WTC11 (cell line): ENCODE data around the gene FAM89B. TPM values are rescaled to one million over a fixed set of nuclear protein-coding genes. Genes with fewer than 3 reads are reported as not detected.

Experiments
- ATAC-seq: fragments of 200-7000 bp; cut with Tn5 transposase; 2 replicates; pipeline ENCODE4 v1.10.0; 2021; ENCODE audit warnings: mild to moderate bottlenecking, moderate library complexity
- CTCF ChIA-PET: fragments of 300-600 bp; sonication (Branson Sonifier 250); formaldehyde crosslinking; loops from one replicate; lab custom pipeline; 2021; ENCODE audit warnings: antibody characterized with exemption; lab: Charles Lee
- POLR2A ChIA-PET: fragments of 350-600 bp; sonication (Branson Sonifier 250); formaldehyde crosslinking; loops from one replicate; lab custom pipeline; 2021; ENCODE audit warnings: antibody characterized with exemption; lab: Charles Lee
- DNase-seq: peaks from one replicate; pipeline ENCODE4 v3.0.0; 2021; ENCODE audit warnings: low spot score
- H3K27ac Mint-ChIP-seq: 2 replicates; pipeline ENCODE4 v1.8.0; 2021; ENCODE audit warnings: mixed read lengths
- H3K27me3 Mint-ChIP-seq: 2 replicates; pipeline ENCODE4 v1.8.0; 2021; ENCODE audit warnings: low read depth, mild to moderate bottlenecking, moderate library complexity, mixed read lengths
- H3K36me3 Mint-ChIP-seq: 2 replicates; pipeline ENCODE4 v1.8.0; 2021; ENCODE audit warnings: mixed read lengths
- H3K4me1 Mint-ChIP-seq: 2 replicates; pipeline ENCODE4 v1.8.0; 2022; ENCODE audit warnings: mixed read lengths
- H3K4me3 Mint-ChIP-seq: 2 replicates; pipeline ENCODE4 v1.8.0; 2021; ENCODE audit warnings: mild to moderate bottlenecking, moderate library complexity, mixed read lengths
- H3K9me3 Mint-ChIP-seq: 2 replicates; pipeline ENCODE4 v1.8.0; 2021; ENCODE audit warnings: mixed read lengths
- CREB1 ChIP-seq: sonication (generic); formaldehyde crosslinking; IDR thresholded peaks from 2 replicates; pipeline ENCODE4 v1.8.0; 2023; ENCODE audit warnings: mild to moderate bottlenecking, missing genetic modification reagents
- CREM ChIP-seq: sonication (generic); formaldehyde crosslinking; IDR thresholded peaks from 2 replicates; pipeline ENCODE4 v1.8.1; 2022; ENCODE audit warnings: mild to moderate bottlenecking, missing genetic modification reagents, moderate library complexity
- HMGA2 ChIP-seq: fragments of 250-450 bp; sonication (Bioruptor Pico); IDR thresholded peaks from 2 replicates; pipeline ENCODE4 v1.4.0; 2021; ENCODE audit warnings: mild to moderate bottlenecking, moderate library complexity
- KAT7 ChIP-seq: sonication (generic); formaldehyde crosslinking; IDR thresholded peaks from 2 replicates; pipeline ENCODE4 v1.8.1; 2023; ENCODE audit warnings: missing genetic modification reagents, mild to moderate bottlenecking, borderline replicate concordance
- NFATC4 ChIP-seq: fragments of 250-450 bp; sonication (Bioruptor Pico); IDR thresholded peaks from 2 replicates; pipeline ENCODE4 v1.9.0; 2021; ENCODE audit warnings: mild to moderate bottlenecking
- OVOL2 ChIP-seq: fragments of 250-450 bp; sonication (Bioruptor Pico); IDR thresholded peaks from 2 replicates; pipeline ENCODE4 v1.9.0; 2021; ENCODE audit warnings: mild to moderate bottlenecking, borderline replicate concordance
- TCF7 ChIP-seq: sonication (generic); formaldehyde crosslinking; IDR thresholded peaks from 2 replicates; pipeline ENCODE4 v1.8.0; 2022; ENCODE audit warnings: mild to moderate bottlenecking, low read depth, missing genetic modification reagents, moderate library complexity
- TEAD1 ChIP-seq: sonication (generic); formaldehyde crosslinking; IDR thresholded peaks from 2 replicates; pipeline ENCODE4 v1.8.0; 2022; ENCODE audit warnings: mild to moderate bottlenecking, missing genetic modification reagents
- ZNF219 ChIP-seq: sonication (generic); formaldehyde crosslinking; IDR thresholded peaks from 2 replicates; pipeline ENCODE4 v1.8.0; 2023; ENCODE audit warnings: missing genetic modification reagents, mild to moderate bottlenecking, borderline replicate concordance
- total RNA-seq: library from RNA; stranded (reverse); gene quantifications from 3 replicates; pipeline ENCODE4 v1.2.3, GENCODE V29; 2021
- TF ChIP-seq, protein P1 (sequence below): sonication (generic); formaldehyde crosslinking; IDR thresholded peaks from 2 replicates; pipeline ENCODE4 v1.8.1; 2023; ENCODE audit warnings: mild to moderate bottlenecking, missing genetic modification reagents, moderate library complexity
- TF ChIP-seq, protein P2 (sequence below): sonication (generic); formaldehyde crosslinking; IDR thresholded peaks from 2 replicates; pipeline ENCODE4 v1.8.1; 2022; ENCODE audit warnings: low read depth, missing genetic modification reagents, borderline replicate concordance
- TF ChIP-seq, protein P3 (sequence below): fragments of 250-450 bp; sonication (Bioruptor Pico); IDR thresholded peaks from 2 replicates; pipeline ENCODE4 v1.9.0; 2021; ENCODE audit warnings: moderate library complexity, mild to moderate bottlenecking, inconsistent platforms, borderline replicate concordance
- TF ChIP-seq, protein P4 (sequence below): sonication (generic); formaldehyde crosslinking; IDR thresholded peaks from 2 replicates; pipeline ENCODE4 v1.8.1; 2023; ENCODE audit warnings: mild to moderate bottlenecking, missing genetic modification reagents, borderline replicate concordance
- TF ChIP-seq, protein P5 (sequence below): sonication (generic); formaldehyde crosslinking; IDR thresholded peaks from 2 replicates; pipeline ENCODE4 v1.8.0; 2022; ENCODE audit warnings: mild to moderate bottlenecking, missing genetic modification reagents

FAM89B gene
- total RNA-seq, 1 experiment from 2014 or later = 13.3 TPM

DNA sequence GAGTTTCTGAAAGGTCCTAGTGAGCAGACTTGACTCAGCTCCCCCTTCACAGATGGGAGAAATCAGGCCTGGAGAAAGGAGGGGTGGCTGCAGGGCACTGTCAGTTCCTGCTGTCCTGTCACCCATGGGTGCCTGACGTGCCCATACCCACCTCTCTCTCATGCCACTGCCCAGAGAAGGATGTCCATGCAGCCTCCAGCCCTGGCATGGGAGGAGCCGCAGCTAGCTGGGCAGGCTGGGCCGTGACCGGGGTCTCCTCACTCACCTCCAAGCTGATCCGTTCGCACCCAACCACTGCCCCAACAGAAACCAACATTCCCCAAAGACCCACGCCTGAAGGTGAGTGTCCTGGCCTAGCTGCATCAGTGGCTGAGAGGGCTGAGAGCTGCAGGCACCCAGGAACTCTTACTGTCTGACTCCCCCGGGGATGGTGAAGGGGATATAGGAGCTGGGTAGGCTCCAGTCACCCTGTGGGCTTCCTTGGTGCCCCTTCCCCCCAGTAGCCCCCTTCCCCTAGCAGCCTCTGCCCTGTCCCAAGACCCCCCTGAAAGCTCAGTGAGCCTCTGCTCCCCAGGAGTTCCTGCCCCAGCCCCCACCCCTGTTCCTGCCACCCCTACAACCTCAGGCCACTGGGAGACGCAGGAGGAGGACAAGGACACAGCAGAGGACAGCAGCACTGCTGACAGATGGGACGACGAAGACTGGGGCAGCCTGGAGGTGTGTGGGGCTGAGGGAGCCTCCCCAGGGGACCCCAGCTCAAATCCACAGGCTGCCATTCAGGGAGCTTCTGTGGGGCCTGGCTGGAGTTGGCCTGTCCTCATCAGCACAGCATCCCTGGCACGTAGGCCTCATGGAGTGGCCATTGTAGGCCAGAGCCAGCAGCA lies 35.7 kb upstream of the FAM89B start:
- ChIA-PET CTCF (interaction anchor here (1.5 to 1.8 kb wide), 2 partner anchors 15 to 33 kb away, joined by 4 read pairs; partner anchors contain the start of gene ZNRD2), POLR2A (no interaction called here)
- no peak for TF ChIP-seq CREM (CRISPR knock-in tag)
- H3K4me3 Mint-ChIP-seq = no peak overlapping the region
- H3K36me3 Mint-ChIP-seq = peaks cover 8% of the 10 kb centered on the region
- H3K4me1 Mint-ChIP-seq = peaks cover 2% of the 10 kb centered on the region
- ATAC-seq (no peak), DNase-seq (no peak)
- peaks cover 21% of the 10 kb centered on the region for H3K27me3 Mint-ChIP-seq
- no peak overlapping the region for H3K27ac Mint-ChIP-seq
- no peaks in the 10 kb centered on the region for H3K9me3 Mint-ChIP-seq

DNA sequence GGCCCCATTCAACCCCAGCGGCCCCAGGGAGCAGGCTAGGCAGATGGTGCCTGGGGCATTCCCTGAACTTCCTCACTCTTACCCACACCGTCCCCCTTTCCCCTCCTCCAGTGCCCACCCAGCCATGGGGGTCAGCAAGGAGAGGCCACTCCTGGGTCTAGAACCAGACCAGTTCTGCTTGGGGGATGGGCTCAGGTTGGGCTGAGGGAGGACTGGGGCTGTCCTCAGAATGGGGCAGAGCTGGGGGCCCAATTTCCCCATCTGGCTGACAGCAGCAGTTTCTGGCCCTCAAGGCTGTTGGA lies 35.1 kb upstream of the FAM89B start:
- no peak overlapping the region for H3K4me3 Mint-ChIP-seq
- no peaks in the 10 kb centered on the region for H3K9me3 Mint-ChIP-seq
- H3K4me1 Mint-ChIP-seq = peaks cover 2% of the 10 kb centered on the region
- no peak overlapping the region for H3K27ac Mint-ChIP-seq
- no peak for ATAC-seq
- DNase-seq = no peak
- TF ChIP-seq CREB1 (CRISPR knock-in tag) (no peak), HMGA2 (CRISPR knock-in tag) (no peak), TEAD1 (no peak), NFATC4 (no peak), OVOL2 (CRISPR knock-in tag) (no peak), KAT7 (CRISPR knock-in tag) (no peak), TCF7 (CRISPR knock-in tag) (no peak), ZNF219 (CRISPR knock-in tag) (no peak)
- TF ChIP-seq, protein P1, sequence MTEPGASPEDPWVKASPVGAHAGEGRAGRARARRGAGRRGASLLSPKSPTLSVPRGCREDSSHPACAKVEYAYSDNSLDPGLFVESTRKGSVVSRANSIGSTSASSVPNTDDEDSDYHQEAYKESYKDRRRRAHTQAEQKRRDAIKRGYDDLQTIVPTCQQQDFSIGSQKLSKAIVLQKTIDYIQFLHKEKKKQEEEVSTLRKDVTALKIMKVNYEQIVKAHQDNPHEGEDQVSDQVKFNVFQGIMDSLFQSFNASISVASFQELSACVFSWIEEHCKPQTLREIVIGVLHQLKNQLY = no peak
- TF ChIP-seq, protein P2, sequence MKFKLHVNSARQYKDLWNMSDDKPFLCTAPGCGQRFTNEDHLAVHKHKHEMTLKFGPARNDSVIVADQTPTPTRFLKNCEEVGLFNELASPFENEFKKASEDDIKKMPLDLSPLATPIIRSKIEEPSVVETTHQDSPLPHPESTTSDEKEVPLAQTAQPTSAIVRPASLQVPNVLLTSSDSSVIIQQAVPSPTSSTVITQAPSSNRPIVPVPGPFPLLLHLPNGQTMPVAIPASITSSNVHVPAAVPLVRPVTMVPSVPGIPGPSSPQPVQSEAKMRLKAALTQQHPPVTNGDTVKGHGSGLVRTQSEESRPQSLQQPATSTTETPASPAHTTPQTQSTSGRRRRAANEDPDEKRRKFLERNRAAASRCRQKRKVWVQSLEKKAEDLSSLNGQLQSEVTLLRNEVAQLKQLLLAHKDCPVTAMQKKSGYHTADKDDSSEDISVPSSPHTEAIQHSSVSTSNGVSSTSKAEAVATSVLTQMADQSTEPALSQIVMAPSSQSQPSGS = no peak
- TF ChIP-seq, protein P3, sequence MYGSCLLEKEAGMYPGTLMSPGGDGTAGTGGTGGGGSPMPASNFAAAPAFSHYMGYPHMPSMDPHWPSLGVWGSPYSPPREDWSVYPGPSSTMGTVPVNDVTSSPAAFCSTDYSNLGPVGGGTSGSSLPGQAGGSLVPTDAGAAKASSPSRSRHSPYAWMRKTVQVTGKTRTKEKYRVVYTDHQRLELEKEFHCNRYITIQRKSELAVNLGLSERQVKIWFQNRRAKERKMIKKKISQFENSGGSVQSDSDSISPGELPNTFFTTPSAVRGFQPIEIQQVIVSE (CRISPR knock-in tag) = no peak
- TF ChIP-seq, protein P4, sequence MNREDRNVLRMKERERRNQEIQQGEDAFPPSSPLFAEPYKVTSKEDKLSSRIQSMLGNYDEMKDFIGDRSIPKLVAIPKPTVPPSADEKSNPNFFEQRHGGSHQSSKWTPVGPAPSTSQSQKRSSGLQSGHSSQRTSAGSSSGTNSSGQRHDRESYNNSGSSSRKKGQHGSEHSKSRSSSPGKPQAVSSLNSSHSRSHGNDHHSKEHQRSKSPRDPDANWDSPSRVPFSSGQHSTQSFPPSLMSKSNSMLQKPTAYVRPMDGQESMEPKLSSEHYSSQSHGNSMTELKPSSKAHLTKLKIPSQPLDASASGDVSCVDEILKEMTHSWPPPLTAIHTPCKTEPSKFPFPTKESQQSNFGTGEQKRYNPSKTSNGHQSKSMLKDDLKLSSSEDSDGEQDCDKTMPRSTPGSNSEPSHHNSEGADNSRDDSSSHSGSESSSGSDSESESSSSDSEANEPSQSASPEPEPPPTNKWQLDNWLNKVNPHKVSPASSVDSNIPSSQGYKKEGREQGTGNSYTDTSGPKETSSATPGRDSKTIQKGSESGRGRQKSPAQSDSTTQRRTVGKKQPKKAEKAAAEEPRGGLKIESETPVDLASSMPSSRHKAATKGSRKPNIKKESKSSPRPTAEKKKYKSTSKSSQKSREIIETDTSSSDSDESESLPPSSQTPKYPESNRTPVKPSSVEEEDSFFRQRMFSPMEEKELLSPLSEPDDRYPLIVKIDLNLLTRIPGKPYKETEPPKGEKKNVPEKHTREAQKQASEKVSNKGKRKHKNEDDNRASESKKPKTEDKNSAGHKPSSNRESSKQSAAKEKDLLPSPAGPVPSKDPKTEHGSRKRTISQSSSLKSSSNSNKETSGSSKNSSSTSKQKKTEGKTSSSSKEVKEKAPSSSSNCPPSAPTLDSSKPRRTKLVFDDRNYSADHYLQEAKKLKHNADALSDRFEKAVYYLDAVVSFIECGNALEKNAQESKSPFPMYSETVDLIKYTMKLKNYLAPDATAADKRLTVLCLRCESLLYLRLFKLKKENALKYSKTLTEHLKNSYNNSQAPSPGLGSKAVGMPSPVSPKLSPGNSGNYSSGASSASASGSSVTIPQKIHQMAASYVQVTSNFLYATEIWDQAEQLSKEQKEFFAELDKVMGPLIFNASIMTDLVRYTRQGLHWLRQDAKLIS (CRISPR knock-in tag) = no peak
- TF ChIP-seq, protein P5, sequence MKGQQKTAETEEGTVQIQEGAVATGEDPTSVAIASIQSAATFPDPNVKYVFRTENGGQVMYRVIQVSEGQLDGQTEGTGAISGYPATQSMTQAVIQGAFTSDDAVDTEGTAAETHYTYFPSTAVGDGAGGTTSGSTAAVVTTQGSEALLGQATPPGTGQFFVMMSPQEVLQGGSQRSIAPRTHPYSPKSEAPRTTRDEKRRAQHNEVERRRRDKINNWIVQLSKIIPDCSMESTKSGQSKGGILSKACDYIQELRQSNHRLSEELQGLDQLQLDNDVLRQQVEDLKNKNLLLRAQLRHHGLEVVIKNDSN (CRISPR knock-in tag) = no peak
- H3K27me3 Mint-ChIP-seq = peaks cover 27% of the 10 kb centered on the region
- ChIA-PET CTCF (interaction anchor here (1.4 to 10.3 kb wide), 7 partner anchors 7 to 52 kb away, joined by 4 to 271 read pairs (median 7); partner anchors contain the start of genes FAM89B, KCNK7 and ZNRD2), POLR2A (no interaction called here)
- peaks cover 5% of the 10 kb centered on the region; the same call in 1 of the 2 replicates for H3K36me3 Mint-ChIP-seq
